Measurements from ENCODE around the gene ZBED5.

- no peak for TF ChIP-seq CTCF (IDR thresholded peaks at IDR 0.05)
- no peak for TF ChIP-seq POLR2AphosphoS5 (IDR thresholded peaks at IDR 0.05)
- TF ChIP-seq POLR2A (IDR thresholded peaks at IDR 0.05) = no peak
Observed at GRCh38 chr11:10875430-10876021, 17.7 kb upstream of the ZBED5 start.

Measured in suprapubic skin (tissue), 4 donors.